A549 (cell line): ENCODE results near the gene MED13L.

Experiments
- CBX8 ChIP-seq: fragments of 200-600 bp; sonication (generic); IDR thresholded peaks from 2 replicates; pipeline ENCODE4 v1.6.1; 2016
- CEBPB ChIP-seq, 2 experiments: fragments of >200 bp in 1 of 2; sonication (Bioruptor Twin) in 1 of 2; formaldehyde crosslinking in 1 of 2; IDR thresholded peaks; 2 replicates each; pipeline ENCODE4 v1.6.1; 2012 to 2016
- CTCF ChIP-seq: fragments of >200 bp; sonication (Bioruptor Twin); formaldehyde crosslinking; IDR thresholded peaks from 3 replicates; pipeline ENCODE4 v1.5.1; 2016
- TF ChIP-seq, protein P1 (sequence below): IDR thresholded peaks from 2 replicates; pipeline ENCODE4 v1.6.1; 2012
- TF ChIP-seq, protein P2 (sequence below): fragments of 200-600 bp; sonication (generic); IDR thresholded peaks from 2 replicates; pipeline ENCODE4 v1.6.1; 2016; ENCODE audit warnings: antibody characterized with exemption, mild to moderate bottlenecking, moderate library complexity

DNA sequence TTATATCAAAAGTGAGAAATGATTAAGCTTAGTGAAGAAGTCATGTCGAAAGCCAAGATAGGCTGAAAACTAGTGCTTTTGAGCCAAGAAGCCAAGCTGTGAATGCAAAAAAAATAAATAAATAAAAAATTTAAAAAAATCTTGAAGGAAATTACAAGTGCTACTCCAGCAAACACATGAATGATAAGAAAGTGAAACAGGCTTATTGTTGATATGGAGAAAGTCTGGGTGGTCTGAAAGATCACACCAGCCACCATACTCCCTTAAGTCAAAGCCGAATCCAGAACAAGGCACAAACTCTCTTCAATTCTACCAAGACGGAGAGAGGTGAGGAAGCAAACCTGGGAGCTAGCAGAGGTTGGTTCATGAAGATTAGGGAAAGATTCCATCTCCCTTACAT lies 49.7 kb downstream of the MED13L start:
- TF ChIP-seq CTCF (no peak), CBX8 (no peak), CEBPB (IDR thresholded peaks at IDR 0.05) (no peak)
- TF ChIP-seq, protein P1, sequence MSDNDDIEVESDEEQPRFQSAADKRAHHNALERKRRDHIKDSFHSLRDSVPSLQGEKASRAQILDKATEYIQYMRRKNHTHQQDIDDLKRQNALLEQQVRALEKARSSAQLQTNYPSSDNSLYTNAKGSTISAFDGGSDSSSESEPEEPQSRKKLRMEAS, result no peak
- TF ChIP-seq, protein P2, sequence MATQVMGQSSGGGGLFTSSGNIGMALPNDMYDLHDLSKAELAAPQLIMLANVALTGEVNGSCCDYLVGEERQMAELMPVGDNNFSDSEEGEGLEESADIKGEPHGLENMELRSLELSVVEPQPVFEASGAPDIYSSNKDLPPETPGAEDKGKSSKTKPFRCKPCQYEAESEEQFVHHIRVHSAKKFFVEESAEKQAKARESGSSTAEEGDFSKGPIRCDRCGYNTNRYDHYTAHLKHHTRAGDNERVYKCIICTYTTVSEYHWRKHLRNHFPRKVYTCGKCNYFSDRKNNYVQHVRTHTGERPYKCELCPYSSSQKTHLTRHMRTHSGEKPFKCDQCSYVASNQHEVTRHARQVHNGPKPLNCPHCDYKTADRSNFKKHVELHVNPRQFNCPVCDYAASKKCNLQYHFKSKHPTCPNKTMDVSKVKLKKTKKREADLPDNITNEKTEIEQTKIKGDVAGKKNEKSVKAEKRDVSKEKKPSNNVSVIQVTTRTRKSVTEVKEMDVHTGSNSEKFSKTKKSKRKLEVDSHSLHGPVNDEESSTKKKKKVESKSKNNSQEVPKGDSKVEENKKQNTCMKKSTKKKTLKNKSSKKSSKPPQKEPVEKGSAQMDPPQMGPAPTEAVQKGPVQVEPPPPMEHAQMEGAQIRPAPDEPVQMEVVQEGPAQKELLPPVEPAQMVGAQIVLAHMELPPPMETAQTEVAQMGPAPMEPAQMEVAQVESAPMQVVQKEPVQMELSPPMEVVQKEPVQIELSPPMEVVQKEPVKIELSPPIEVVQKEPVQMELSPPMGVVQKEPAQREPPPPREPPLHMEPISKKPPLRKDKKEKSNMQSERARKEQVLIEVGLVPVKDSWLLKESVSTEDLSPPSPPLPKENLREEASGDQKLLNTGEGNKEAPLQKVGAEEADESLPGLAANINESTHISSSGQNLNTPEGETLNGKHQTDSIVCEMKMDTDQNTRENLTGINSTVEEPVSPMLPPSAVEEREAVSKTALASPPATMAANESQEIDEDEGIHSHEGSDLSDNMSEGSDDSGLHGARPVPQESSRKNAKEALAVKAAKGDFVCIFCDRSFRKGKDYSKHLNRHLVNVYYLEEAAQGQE, result no peak
